IPS-18c (cell line): ENCODE results near the gene IQCB1.
"Not testable (repeated sequence)": the region's sequence is repeated elsewhere in the genome, so short reads cannot be mapped to it uniquely, and the experiment has no call there.

Experiments
- H3K4me3 ChIP-seq: 2 replicates; pipeline ENCODE4 v1.7.0; 2013; ENCODE audit warnings: low read depth, mild to moderate bottlenecking, low read length, moderate library complexity; ENCODE audit not compliant: insufficient read depth
- H3K9me3 ChIP-seq: one replicate; pipeline ENCODE4 v1.6.1; 2013; ENCODE audit warnings: mild to moderate bottlenecking, low read length, moderate library complexity; ENCODE audit not compliant: control insufficient read depth, insufficient read depth

IQCB1 gene

GRCh38 chr3:121821421-121822199 is 13.2 kb downstream of the IQCB1 start:
- no peaks in the 10 kb centered on the region for H3K9me3 ChIP-seq

DNA sequence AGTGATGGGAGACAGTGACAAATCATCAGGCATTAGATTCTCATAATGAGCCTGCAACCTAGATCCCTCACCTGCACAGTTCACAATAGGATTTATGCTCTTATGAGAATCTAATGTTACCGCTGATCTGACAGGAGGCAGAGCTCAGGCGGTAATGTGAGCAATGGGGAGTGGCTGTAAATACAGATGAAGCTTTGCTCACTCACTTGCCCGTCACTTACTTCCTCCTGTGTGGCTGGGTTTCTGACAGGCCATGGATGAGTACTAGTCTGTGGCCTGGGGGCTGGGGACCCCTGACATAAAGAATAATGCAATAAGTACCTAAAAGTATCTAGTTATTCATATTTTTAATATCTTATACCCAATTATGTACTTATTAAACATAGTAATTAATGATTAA is 15.6 kb downstream of the IQCB1 start:
- no peaks in the 10 kb centered on the region for H3K9me3 ChIP-seq
- no peak overlapping the region for H3K4me3 ChIP-seq

More at GRCh38 chr3:121821421-121822199, 13.2 kb downstream of the IQCB1 start:
- H3K4me3 ChIP-seq, result no peak overlapping the region

- no peak overlapping the region for H3K4me3 ChIP-seq
- no peaks in the 10 kb centered on the region for H3K9me3 ChIP-seq
Observed at GRCh38 chr3:121818578-121818977, 16.3 kb downstream of the IQCB1 start.

DNA sequence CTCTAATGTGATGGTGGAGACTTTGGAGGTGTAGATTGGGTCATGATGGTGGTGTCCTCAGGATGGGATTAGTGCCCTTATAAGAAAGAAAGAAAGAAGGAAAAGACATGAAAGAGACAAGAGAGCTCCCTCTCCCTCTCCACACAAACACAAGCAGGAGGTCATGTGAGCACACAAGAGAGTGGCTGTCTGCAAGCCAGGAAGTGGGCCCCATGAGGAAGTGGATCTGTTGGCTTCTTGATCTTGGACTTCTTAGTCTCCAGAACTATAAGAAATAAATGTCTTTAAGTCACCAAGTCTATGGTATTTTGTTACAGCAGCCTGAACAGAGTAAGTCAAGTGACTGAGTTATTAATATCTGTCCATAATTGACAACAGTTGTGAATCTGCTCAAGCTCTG is 17.1 kb downstream of the IQCB1 start:
- Histone ChIP-seq H3K4me3 (no peak overlapping the region), H3K9me3 (no peaks in the 10 kb centered on the region)

DNA sequence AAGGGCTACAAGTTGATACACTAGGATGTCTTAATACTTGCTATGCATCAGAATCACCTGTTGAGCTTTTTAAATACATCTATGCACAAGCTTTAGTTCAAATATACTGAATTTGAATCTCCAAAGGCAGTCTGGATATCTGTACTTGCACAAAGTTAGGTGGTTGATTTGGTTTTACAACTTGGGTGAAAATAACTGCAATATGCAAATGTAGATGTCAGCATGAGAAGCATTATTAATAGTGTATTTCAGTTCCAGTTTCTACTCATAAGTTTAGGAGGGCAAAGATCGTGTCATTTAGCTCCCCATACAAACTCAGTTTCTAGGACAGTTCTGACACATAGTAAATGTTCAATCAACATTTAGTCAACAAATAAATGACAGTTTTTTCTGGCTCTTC is 25.6 kb downstream of the IQCB1 start:
- Histone ChIP-seq H3K4me3 (no peak overlapping the region), H3K9me3 (no peaks in the 10 kb centered on the region)

GRCh38 chr3:121803771-121804320 is 31.0 kb downstream of the IQCB1 start:
- Histone ChIP-seq H3K4me3 (no peak overlapping the region), H3K9me3 (no peaks in the 10 kb centered on the region)

GRCh38 chr3:121800906-121801305 is 34.0 kb downstream of the IQCB1 start:
- no peak overlapping the region for H3K4me3 ChIP-seq

DNA sequence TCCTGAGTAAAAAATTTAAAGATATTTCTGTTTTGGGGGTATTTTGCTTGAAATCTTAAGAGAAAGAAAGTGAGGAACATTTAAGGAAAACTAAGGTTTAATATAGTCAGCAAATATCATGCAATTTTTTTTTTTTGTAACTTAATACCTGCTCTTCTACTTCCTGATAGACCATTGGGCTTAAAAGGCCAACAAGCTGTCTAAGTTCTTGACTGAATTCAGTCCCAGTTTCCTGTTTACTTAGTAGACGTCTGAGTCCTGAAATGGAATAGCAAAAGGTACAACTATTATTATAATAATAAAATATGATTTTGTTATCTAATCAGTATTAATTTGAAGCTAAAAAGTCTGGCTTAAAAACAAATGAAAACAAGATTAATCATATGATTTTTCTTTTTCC is 37.9 kb downstream of the IQCB1 start:
- Histone ChIP-seq H3K4me3 (no peak overlapping the region), H3K9me3 (no peaks in the 10 kb centered on the region)

More at GRCh38 chr3:121800906-121801305, 34.0 kb downstream of the IQCB1 start:
- no peaks in the 10 kb centered on the region for H3K9me3 ChIP-seq

GRCh38 chr3:121794264-121794983 is 40.4 kb downstream of the IQCB1 start:
- no peak overlapping the region for H3K4me3 ChIP-seq

DNA sequence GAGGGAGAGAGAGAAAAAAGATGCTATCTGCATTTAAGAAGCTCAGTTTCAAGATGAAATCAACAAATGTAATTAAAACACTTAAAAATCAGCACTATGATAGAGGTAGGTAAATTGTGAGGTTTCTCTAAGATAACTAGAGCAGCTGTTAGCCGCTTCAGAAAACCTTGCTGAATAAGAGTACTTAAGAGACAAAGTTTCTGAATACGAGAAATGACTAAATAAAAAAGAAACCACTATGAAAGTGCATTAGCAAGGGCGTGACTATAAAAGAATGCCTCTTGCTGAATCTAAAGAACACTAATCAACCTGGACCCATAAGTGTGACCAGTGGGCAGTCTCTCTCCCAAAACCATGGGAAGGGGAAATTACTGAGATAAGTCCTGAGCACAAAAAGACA is 41.8 kb downstream of the IQCB1 start:
- H3K4me3 ChIP-seq, result no peak overlapping the region
- no peaks in the 10 kb centered on the region for H3K9me3 ChIP-seq

More at GRCh38 chr3:121794264-121794983, 40.4 kb downstream of the IQCB1 start:
- no peaks in the 10 kb centered on the region for H3K9me3 ChIP-seq

DNA sequence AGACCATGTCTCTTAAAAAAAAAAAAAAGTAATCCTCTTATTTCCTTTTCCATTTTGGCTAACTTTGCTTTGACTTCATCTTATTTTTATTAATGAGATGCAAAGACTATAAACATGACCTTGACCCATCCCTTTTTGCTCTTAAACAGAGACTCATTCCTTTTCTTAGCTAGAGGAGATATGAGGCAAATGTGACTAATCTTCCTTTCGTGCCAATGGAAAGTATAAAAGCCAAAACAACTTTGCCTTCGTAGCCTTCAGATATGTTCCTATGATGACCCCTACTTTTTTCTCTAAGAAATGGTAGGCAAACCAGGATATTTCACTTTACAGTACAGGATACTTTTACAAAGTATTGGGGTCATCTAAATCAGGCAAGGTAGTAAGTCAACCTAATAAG is 48.4 kb downstream of the IQCB1 start:
- Histone ChIP-seq H3K4me3 (no peak overlapping the region), H3K9me3 (no peaks in the 10 kb centered on the region)

DNA sequence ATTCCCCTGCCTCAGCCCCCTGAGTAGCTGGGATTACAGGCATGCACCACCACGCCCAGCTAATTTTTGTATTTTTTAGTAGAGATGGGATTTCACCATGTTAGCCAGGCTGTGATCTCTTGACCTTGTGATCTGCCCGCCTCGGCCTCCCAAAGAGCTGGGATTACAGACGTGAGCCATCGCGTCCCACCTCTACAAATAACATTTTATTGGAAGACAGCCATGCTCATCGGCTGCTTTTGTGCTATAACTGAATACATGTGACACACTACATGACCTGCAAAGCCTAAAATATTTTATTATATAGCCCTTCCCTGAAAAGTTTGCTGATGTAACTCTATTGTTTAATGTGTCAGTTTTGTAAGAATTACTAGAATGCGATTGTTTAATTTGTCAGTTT is 52.1 kb downstream of the IQCB1 start:
- H3K9me3 ChIP-seq, result not testable (repeated sequence)

DNA sequence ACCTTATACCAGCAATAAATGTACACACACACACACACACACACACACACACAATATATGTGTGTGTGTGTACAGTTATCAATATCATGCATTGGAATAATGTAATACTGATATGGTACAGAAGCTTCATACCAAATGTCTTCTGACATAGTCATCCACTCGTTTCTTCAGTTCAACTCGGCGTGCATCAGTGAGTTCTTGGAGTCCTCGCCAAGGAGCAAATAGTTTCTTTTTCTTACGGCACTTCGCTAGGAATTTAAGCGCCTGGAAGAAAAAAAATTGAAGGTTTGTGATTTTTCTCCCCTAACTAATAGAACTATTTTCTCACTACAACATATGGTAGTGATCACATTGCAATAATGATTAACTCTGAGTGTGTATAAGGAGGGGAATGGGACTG is 53.2 kb downstream of the IQCB1 start:
- H3K4me3 ChIP-seq, result no peak overlapping the region
- no peaks in the 10 kb centered on the region for H3K9me3 ChIP-seq

More for the DNA sequence above, 52.1 kb downstream of the IQCB1 start:
- not testable (repeated sequence) for H3K4me3 ChIP-seq

- not testable (repeated sequence) for H3K9me3 ChIP-seq
Observed at GRCh38 chr3:121775095-121775494, 59.8 kb downstream of the IQCB1 start.

GRCh38 chr3:121769246-121769645 is 65.6 kb downstream of the IQCB1 start:
- no peaks in the 10 kb centered on the region for H3K9me3 ChIP-seq

More at GRCh38 chr3:121775095-121775494, 59.8 kb downstream of the IQCB1 start:
- not testable (repeated sequence) for H3K4me3 ChIP-seq

DNA sequence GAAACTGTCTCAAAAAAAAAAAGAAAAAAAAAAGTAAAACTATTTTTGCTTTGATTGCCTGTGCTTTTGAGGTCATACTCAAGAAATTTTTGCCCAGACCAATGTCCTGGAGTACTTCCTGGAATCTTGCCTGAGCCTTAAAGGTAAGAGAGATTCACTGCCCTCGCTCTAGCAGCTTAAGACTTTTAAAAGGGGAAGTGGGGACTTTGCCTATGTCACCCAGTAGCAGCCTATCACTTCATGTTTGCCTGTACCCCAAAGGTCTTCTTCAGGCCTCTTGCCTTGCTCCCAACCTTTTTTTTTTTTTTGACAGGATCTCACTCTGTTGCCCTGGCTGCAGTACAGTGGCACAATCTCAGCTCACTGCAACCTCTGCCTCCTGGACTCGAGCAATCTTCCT is 66.4 kb downstream of the IQCB1 start:
- Histone ChIP-seq H3K9me3 (no peaks in the 10 kb centered on the region), H3K4me3 (no peak overlapping the region)

More at GRCh38 chr3:121769246-121769645, 65.6 kb downstream of the IQCB1 start:
- no peak overlapping the region for H3K4me3 ChIP-seq

DNA sequence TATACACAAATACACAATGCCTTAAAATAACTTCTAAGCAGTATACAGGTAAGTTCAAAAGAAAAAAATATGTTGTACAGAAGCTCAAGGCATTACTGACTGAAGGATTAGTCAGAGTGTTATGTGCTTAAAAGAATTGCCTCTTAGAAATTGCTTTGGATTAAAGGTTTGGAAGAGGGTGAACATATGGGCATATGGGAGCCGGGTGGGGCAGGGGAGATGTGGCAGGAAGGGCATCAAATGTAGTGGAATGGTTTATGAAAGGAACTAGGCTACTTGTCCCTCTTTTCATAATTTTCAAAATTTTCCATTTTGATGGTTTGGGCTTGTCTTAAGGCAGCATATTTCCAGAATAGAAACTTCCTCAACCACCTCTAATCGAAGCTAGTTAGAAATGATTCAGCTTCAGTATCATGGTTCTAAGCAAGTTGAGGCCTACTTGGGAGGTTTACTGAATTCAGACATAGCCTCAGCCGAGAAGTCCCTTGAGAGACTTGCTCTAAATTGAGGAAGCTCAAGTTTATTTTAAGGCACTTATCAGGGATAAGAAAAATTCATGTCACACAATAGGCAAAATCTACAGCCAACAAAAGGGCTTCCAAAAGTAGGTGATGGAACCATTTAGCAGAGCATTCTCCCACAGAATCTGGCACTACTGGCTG is 75.2 kb downstream of the IQCB1 start:
- H3K9me3 ChIP-seq, result no peaks in the 10 kb centered on the region

More for the DNA sequence above, 75.2 kb downstream of the IQCB1 start:
- H3K4me3 ChIP-seq, result no peak overlapping the region
